GM18873 (cell line): ENCODE data around the gene TSTD1.
"Not testable (repeated sequence)": the region's sequence is repeated elsewhere in the genome, so short reads cannot be mapped to it uniquely, and the experiment has no call there.

Experiments used
- ATAC-seq: cut with Tn5 transposase; IDR thresholded peaks from one replicate; pipeline ENCODE4 v1.9.1; 2021; ENCODE audit warnings: mild to moderate bottlenecking, moderate library complexity, moderate number of reproducible peaks; ENCODE audit not compliant: unreplicated experiment, low FRiP score

The TSTD1 gene

GRCh38 chr1:161013131-161013487 lies 25.7 kb downstream of the TSTD1 start:
- no peak for ATAC-seq

- ATAC-seq: no peak
Observed at GRCh38 chr1:161012420-161012819, 26.3 kb downstream of the TSTD1 start.

GRCh38 chr1:161009602-161010211 lies 29.1 kb downstream of the TSTD1 start:
- no peak for ATAC-seq

DNA sequence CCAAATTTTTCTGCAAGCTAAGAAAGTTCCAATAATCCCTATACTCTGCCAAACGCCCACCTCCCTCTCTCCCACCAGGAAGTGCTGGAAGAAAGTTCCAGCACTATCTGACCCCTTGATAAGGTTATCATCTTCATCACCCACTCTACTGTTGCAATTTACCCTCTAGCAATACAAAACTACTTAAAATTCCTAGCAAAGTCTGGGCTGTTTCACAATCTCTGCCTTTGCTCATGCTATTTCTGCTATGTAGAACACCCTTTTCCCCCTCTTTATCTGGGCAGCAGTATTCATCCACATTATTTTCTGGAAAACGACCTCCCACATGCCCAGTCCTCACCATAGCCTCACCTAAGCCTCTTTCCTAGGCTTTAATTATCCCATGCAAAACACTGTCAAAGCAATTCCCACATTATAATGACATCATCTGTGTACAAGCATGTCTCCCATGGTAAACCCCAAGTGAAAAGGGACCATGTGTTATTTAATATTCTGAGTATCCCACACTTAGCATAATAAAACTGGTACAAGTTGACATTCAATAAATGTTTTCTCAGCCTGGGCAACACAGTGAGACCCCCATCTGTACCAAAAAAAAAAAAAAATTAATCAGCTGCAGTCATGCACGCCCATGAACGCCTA lies 29.8 kb downstream of the TSTD1 start:
- no peak for ATAC-seq

DNA sequence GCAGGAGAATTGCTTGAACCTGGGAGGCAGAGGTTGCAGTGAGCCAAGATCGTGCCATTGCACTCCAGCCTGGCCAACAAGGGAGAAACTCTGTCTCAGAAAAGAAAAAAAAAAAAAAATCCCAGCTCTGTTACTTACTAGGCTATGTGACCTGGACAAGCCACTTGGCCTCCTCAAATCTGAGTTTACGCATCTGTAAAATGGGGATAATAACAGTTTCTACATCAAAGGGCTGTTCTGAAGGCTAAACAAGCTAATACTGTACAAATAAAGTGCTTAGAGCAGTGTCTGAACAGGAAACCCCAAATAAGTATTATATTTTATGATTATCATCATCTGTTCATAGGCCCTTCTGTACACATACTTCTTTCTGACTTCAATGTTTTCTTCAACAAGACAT lies 31.4 kb downstream of the TSTD1 start:
- no peak for ATAC-seq

GRCh38 chr1:161006563-161006962 lies 32.2 kb downstream of the TSTD1 start:
- no peak for ATAC-seq

DNA sequence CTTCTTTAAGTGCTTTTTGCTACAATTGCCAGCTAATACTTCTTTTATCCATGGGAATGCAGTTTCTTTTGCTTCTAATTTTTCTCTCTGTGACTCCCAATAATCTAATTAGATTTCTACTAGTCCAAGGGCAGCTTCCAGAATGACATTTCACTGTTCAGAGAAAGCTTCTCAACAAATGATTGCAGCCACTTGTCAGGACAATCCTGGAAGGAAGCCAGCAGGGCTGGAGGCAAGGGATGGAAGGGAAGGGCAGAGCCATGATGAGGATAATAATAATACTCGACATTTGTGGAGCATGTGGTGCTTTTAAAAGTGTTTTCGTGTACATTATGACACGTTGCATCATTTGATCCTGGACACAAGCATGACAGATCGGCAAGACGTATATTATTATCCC lies 37.2 kb downstream of the TSTD1 start:
- ATAC-seq: no peak

DNA sequence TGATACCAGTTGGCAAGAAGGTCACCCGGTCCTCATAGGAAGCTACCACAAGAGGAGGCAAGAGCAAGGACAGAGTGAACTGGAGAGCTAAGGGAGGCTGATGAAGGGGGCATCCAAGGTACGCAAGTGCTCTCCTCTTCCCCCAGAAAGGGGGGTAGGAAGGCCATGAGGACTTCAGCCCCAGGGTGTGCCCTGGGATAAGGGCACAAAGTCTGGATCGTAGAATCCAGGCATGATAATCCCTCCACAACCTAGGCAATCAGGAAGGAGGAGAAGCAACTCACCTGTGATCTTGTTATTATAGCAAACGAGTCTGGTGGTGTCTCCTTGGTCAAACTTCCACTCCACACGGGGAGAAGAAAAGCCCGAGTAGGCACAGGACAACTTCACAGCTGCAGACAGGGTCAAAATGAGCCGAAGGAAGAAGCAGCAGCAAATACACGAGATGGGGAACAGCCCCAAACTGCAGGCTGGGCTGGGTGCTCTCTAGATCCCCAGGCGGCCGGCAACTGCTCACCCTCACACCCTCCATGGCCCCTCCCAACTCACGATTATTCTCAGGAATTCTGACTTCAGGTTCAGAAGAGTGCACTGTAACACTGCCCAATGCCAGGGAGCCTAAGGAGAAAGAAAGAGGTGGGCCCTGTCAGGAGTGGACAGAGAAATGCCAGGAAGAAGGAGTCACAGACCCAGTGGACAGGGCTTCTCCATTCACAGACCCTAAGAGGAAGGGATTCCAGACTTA lies 37.9 kb downstream of the TSTD1 start:
- ATAC-seq: no peak

GRCh38 chr1:160999376-160999775 lies 39.4 kb downstream of the TSTD1 start:
- ATAC-seq: no peak

DNA sequence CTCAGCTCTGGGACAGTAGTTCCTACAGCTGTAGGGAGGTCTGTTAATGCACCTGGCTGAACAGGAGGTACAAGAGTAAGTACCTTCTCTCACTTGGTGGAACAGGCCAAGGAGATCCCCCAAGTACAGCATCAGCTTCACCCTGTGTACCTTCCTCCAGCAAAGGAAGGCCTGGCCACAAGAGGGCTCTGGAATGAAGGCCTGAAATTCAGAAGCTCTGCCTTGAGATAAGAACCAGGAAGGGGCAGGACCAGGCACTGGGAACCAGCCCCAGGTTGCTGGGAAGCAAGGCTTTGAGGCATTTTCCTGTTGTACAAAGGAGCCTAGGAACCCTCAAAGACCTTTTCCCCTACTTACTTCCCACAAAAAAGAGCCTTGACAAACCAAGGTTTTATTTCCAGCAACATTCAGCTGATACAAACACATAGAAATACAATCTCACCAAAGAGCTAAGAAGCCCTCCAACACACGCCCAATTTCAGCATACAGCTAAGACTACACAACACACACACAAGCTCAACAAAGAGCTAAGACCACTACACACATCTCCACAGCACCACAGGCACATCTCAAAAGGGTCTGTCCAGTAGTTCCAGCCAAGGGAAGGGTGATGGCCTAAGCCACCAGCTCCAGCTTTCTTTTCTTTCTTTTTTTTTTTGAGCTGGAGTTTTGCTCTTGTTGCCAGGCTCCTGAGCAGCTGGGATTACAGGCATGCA lies 41.3 kb downstream of the TSTD1 start:
- no peak for ATAC-seq

- no peak for ATAC-seq
Observed at GRCh38 chr1:160996178-160996577, 42.6 kb downstream of the TSTD1 start.

GRCh38 chr1:160993544-160994193 lies 45.1 kb downstream of the TSTD1 start:
- ATAC-seq: no peak

GRCh38 chr1:160992036-160992435 lies 46.7 kb downstream of the TSTD1 start:
- not testable (repeated sequence) for ATAC-seq
